C4-2B (cell line): ENCODE measurements around the gene SYK.

Source experiments
- CTCF ChIP-seq: fragments of 450-650 bp; conservative IDR thresholded peaks from 2 replicates; pipeline ENCODE4 v1.5.1; 2017; ENCODE audit warnings: mild to moderate bottlenecking
- ZFX ChIP-seq: fragments of 450-650 bp; IDR thresholded peaks from 2 replicates; pipeline ENCODE4 v1.6.1; 2017

- TF ChIP-seq CTCF: peak; percentile 87
- TF ChIP-seq ZFX: no peak
Measured at GRCh38 chr9:90894986-90895687, 93.5 kb downstream of the SYK start.
